Measurements from ENCODE around the gene FIGN.

Gene FIGN

GRCh38 chr2:163646687-163647086 is 89.1 kb downstream of the FIGN start:
- H3K4me3 ChIP-seq: no peak overlapping the region
- H3K9me3 ChIP-seq: no peaks in the 10 kb centered on the region
- no peaks in the 10 kb centered on the region for H3K36me3 ChIP-seq
- intact Hi-C loops (cut with DNase I; ENCODE audit: low total_unique reads): no loop called here
- H3K4me1 ChIP-seq: peaks cover 0 to 22% (median 8%) of the 10 kb centered on the region in 4 donors
- no peak for DNase-seq
- no peaks in the 10 kb centered on the region for H3K27me3 ChIP-seq
- H3K27ac ChIP-seq: no peak overlapping the region
- no peak for TF ChIP-seq CTCF (IDR thresholded peaks at IDR 0.05)

GRCh38 chr2:163644238-163644637 is 91.6 kb downstream of the FIGN start:
- DNase-seq: no peak
- intact Hi-C loops (cut with DNase I; ENCODE audit: low total_unique reads): no loop called here
- Histone ChIP-seq H3K9me3 (no peaks in the 10 kb centered on the region), H3K4me3 (no peak overlapping the region), H3K27ac (no peak overlapping the region), H3K36me3 (no peaks in the 10 kb centered on the region), H3K4me1 (peaks cover 0 to 27% (median 8%) of the 10 kb centered on the region in 4 donors), H3K27me3 (no peaks in the 10 kb centered on the region)
- TF ChIP-seq CTCF (IDR thresholded peaks at IDR 0.05): no peak

- no peak for TF ChIP-seq CTCF (IDR thresholded peaks at IDR 0.05)
- H3K36me3 ChIP-seq: no peaks in the 10 kb centered on the region
- no peaks in the 10 kb centered on the region for H3K9me3 ChIP-seq
- H3K4me1 ChIP-seq: peaks cover 0 to 20% (median 3%) of the 10 kb centered on the region in 4 donors
- no peak overlapping the region for H3K27ac ChIP-seq
- no peaks in the 10 kb centered on the region for H3K27me3 ChIP-seq
- intact Hi-C loops (cut with DNase I; ENCODE audit: low total_unique reads): no loop called here
- H3K4me3 ChIP-seq: no peak overlapping the region
- DNase-seq: no peak
Measured at GRCh38 chr2:163641986-163642385, 93.8 kb downstream of the FIGN start.

GRCh38 chr2:163640542-163641193 is 95.1 kb downstream of the FIGN start:
- H3K9me3 ChIP-seq: no peaks in the 10 kb centered on the region
- no peak for TF ChIP-seq CTCF (IDR thresholded peaks at IDR 0.05)
- H3K27me3 ChIP-seq: no peaks in the 10 kb centered on the region
- H3K27ac ChIP-seq: no peak overlapping the region
- peaks cover 0 to 12% (median 0%) of the 10 kb centered on the region in 4 donors for H3K4me1 ChIP-seq
- intact Hi-C loops (cut with DNase I; ENCODE audit: low total_unique reads): no loop called here
- no peak overlapping the region for H3K4me3 ChIP-seq
- DNase-seq: no peak
- H3K36me3 ChIP-seq: no peaks in the 10 kb centered on the region

- no peak overlapping the region for H3K4me3 ChIP-seq
- no peaks in the 10 kb centered on the region for H3K36me3 ChIP-seq
- H3K27ac ChIP-seq: no peak overlapping the region
- no peaks in the 10 kb centered on the region for H3K9me3 ChIP-seq
- DNase-seq: no peak
- no peak for TF ChIP-seq CTCF (IDR thresholded peaks at IDR 0.05)
- no peaks in the 10 kb centered on the region for H3K27me3 ChIP-seq
- intact Hi-C loops (cut with DNase I; ENCODE audit: low total_unique reads): no loop called here
- H3K4me1 ChIP-seq: peaks cover 0 to 12% (median 0%) of the 10 kb centered on the region in 4 donors
Measured at GRCh38 chr2:163637871-163638270, 97.9 kb downstream of the FIGN start.

- no peaks in the 10 kb centered on the region for H3K27me3 ChIP-seq
- intact Hi-C loops (cut with DNase I; ENCODE audit: low total_unique reads): no loop called here
- no peak for TF ChIP-seq CTCF (IDR thresholded peaks at IDR 0.05)
- DNase-seq: no peak
- no peaks in the 10 kb centered on the region for H3K9me3 ChIP-seq
- H3K4me3 ChIP-seq: no peak overlapping the region
- no peak overlapping the region for H3K27ac ChIP-seq
- no peaks in the 10 kb centered on the region for H3K4me1 ChIP-seq
- no peaks in the 10 kb centered on the region for H3K36me3 ChIP-seq
Measured at GRCh38 chr2:163633291-163633690, 102.5 kb downstream of the FIGN start.
